OCI-LY1 (cell line): Measurements from ENCODE around the gene SPATA20.

Experiments used
- H2AFZ ChIP-seq: fragments of 200-600 bp; sonication (generic), shearing (Covaris generic); 2 replicates; pipeline ENCODE4 v1.6.0; 2014; ENCODE audit warnings: antibody characterized with exemption, mild to moderate bottlenecking, low read length
- H3F3A ChIP-seq: fragments of 200-600 bp; sonication (generic), shearing (Covaris generic); 2 replicates; pipeline ENCODE4 v1.6.0; 2014; ENCODE audit warnings: mild to moderate bottlenecking, antibody characterized with exemption, low read length, moderate library complexity; ENCODE audit not compliant: insufficient read depth
- H3K27ac ChIP-seq: fragments of 200-600 bp; sonication (generic); 2 replicates; pipeline ENCODE4 v1.5.1; 2014; ENCODE audit warnings: low read length, mixed run types, mild to moderate bottlenecking, low read depth; ENCODE audit not compliant: poor library complexity, severe bottlenecking
- H3K27me3 ChIP-seq: fragments of 200-600 bp; sonication (generic); 2 replicates; pipeline ENCODE4 v1.6.0; 2014; ENCODE audit warnings: antibody characterized with exemption, mild to moderate bottlenecking, low read length, moderate library complexity; ENCODE audit not compliant: insufficient read depth
- H3K36me3 ChIP-seq: fragments of 200-600 bp; sonication (generic); 2 replicates; pipeline ENCODE4 v1.6.1; 2014; ENCODE audit warnings: mild to moderate bottlenecking, antibody characterized with exemption, low read length, moderate library complexity, mixed read lengths; ENCODE audit not compliant: insufficient read depth
- H3K4me1 ChIP-seq: fragments of 200-600 bp; sonication (generic); 2 replicates; pipeline ENCODE4 v1.5.1; 2014; ENCODE audit warnings: mild to moderate bottlenecking, low read length, moderate library complexity; ENCODE audit not compliant: insufficient read depth, severe bottlenecking
- H3K4me2 ChIP-seq: fragments of 200-600 bp; sonication (generic), shearing (Covaris generic); 2 replicates; pipeline ENCODE4 v1.6.1; 2014; ENCODE audit warnings: low read length
- H3K4me3 ChIP-seq: fragments of 200-600 bp; sonication (generic); 2 replicates; pipeline ENCODE4 v1.5.1; 2014; ENCODE audit warnings: low read length, low read depth, mild to moderate bottlenecking, mixed read lengths; ENCODE audit not compliant: poor library complexity, severe bottlenecking
- H3K79me2 ChIP-seq: fragments of 200-600 bp; shearing (Covaris generic); 2 replicates; pipeline ENCODE4 v1.6.1; 2016; ENCODE audit warnings: mixed run types, low read length, mixed read lengths; ENCODE audit not compliant: insufficient read depth
- H3K9ac ChIP-seq: fragments of 200-600 bp; sonication (generic), shearing (Covaris generic); 2 replicates; pipeline ENCODE4 v1.6.1; 2014; ENCODE audit warnings: mild to moderate bottlenecking, low read length, mixed read lengths
- H3K9me2 ChIP-seq: fragments of 200-600 bp; sonication (generic), shearing (Covaris generic); 2 replicates; pipeline ENCODE4 v1.6.1; 2014; ENCODE audit warnings: low read depth, mild to moderate bottlenecking, low read length, mixed read lengths
- H3K9me3 ChIP-seq: fragments of 200-600 bp; shearing (Covaris generic); 2 replicates; pipeline ENCODE4 v1.6.1; 2014; ENCODE audit warnings: low read length, mixed read lengths
- H4K20me1 ChIP-seq: fragments of 200-600 bp; sonication (generic), shearing (Covaris generic); 2 replicates; pipeline ENCODE4 v1.6.0; 2016; ENCODE audit warnings: mild to moderate bottlenecking, low read length; ENCODE audit not compliant: insufficient read depth
- EZH2 ChIP-seq: fragments of 200-600 bp; sonication (generic), shearing (Covaris generic); IDR thresholded peaks from 2 replicates; pipeline ENCODE4 v1.8.0; 2017; ENCODE audit warnings: borderline replicate concordance, mixed run types, mild to moderate bottlenecking, antibody characterized with exemption, low read length, moderate library complexity, mixed read lengths
- TF ChIP-seq, protein P1 (sequence below): fragments of 200-600 bp; sonication (generic), shearing (Covaris generic); IDR thresholded peaks from 2 replicates; pipeline ENCODE4 v1.5.1; 2017; ENCODE audit warnings: mild to moderate bottlenecking, antibody characterized with exemption, low read length, moderate library complexity, mixed read lengths

The SPATA20 gene

DNA sequence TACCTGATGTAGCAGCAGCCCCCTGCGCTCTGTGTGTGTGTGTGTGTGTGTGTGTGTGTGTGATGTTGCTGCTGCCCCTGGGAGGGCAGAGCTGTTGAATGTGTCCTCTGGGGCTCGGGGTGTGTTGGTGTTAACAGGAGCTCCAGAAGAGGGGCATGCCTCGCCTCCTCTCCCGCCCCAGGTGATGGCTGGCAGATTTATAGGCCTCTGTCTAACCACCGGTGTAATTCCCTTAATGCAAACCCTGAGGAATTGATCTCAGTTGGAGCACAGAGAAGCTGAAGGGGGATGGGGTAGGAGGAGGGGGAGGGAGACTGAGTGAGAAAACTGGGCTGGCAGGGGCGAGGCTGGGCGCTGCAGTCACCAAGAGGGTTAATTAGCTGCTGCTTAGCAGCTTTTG lies 23.6 kb downstream of the SPATA20 start:
- no peaks in the 10 kb centered on the region for H4K20me1 ChIP-seq
- H3K4me2 ChIP-seq: no peak overlapping the region
- H2AFZ ChIP-seq: no peak overlapping the region
- H3K4me1 ChIP-seq: no peaks in the 10 kb centered on the region
- H3K4me3 ChIP-seq: no peak overlapping the region
- no peaks in the 10 kb centered on the region for H3K9me2 ChIP-seq
- peaks cover 3% of the 10 kb centered on the region; the same call in 1 of the 2 replicates for H3K27me3 ChIP-seq
- no peaks in the 10 kb centered on the region for H3K36me3 ChIP-seq
- H3F3A ChIP-seq: no peaks in the 10 kb centered on the region
- H3K79me2 ChIP-seq: no peaks in the 10 kb centered on the region
- TF ChIP-seq, protein P1, sequence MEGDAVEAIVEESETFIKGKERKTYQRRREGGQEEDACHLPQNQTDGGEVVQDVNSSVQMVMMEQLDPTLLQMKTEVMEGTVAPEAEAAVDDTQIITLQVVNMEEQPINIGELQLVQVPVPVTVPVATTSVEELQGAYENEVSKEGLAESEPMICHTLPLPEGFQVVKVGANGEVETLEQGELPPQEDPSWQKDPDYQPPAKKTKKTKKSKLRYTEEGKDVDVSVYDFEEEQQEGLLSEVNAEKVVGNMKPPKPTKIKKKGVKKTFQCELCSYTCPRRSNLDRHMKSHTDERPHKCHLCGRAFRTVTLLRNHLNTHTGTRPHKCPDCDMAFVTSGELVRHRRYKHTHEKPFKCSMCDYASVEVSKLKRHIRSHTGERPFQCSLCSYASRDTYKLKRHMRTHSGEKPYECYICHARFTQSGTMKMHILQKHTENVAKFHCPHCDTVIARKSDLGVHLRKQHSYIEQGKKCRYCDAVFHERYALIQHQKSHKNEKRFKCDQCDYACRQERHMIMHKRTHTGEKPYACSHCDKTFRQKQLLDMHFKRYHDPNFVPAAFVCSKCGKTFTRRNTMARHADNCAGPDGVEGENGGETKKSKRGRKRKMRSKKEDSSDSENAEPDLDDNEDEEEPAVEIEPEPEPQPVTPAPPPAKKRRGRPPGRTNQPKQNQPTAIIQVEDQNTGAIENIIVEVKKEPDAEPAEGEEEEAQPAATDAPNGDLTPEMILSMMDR: no peak
- no peak for TF ChIP-seq EZH2
- no peak overlapping the region for H3K9ac ChIP-seq
- no peak overlapping the region for H3K27ac ChIP-seq
- H3K9me3 ChIP-seq: no peaks in the 10 kb centered on the region

DNA sequence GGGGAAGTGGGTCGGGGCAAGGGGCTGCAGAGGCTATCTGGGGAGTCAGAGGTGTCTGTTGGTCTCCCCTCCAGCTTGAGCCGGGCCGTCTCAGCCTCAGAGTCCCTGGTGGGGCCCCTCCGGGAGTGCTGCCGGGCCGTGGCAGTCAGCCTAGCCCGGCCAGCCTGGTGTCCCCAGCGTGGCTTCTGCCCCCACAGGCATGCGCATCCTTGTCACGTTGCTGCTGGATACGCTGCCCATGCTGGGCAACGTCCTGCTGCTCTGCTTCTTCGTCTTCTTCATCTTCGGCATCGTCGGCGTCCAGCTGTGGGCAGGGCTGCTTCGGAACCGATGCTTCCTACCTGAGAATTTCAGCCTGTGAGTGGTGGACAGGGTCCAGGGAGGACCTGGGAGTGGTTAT lies 24.7 kb downstream of the SPATA20 start:
- no peak overlapping the region for H3K9ac ChIP-seq
- peaks cover 3% of the 10 kb centered on the region; the same call in 1 of the 2 replicates for H3K27me3 ChIP-seq

DNA sequence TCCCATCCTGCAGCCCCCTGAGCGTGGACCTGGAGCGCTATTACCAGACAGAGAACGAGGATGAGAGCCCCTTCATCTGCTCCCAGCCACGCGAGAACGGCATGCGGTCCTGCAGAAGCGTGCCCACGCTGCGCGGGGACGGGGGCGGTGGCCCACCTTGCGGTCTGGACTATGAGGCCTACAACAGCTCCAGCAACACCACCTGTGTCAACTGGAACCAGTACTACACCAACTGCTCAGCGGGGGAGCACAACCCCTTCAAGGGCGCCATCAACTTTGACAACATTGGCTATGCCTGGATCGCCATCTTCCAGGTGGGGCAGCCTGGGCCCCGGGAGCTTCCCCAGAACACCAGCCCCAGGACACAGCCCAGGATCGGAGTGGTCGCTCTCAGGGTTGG lies 25.6 kb downstream of the SPATA20 start:
- H3K27ac ChIP-seq: no peak overlapping the region
- no peak overlapping the region for H3K9ac ChIP-seq

More for the DNA sequence above, 24.7 kb downstream of the SPATA20 start:
- no peak overlapping the region for H2AFZ ChIP-seq
- no peaks in the 10 kb centered on the region for H3K36me3 ChIP-seq
- no peaks in the 10 kb centered on the region for H3K4me1 ChIP-seq
- H3F3A ChIP-seq: no peaks in the 10 kb centered on the region
- no peak overlapping the region for H3K4me3 ChIP-seq
- H3K9me3 ChIP-seq: no peaks in the 10 kb centered on the region
- no peak overlapping the region for H3K27ac ChIP-seq
- no peaks in the 10 kb centered on the region for H3K79me2 ChIP-seq
- H3K4me2 ChIP-seq: no peak overlapping the region
- no peaks in the 10 kb centered on the region for H4K20me1 ChIP-seq
- TF ChIP-seq, protein P1: no peak
- TF ChIP-seq EZH2: no peak
- no peaks in the 10 kb centered on the region for H3K9me2 ChIP-seq

More for the DNA sequence above, 25.6 kb downstream of the SPATA20 start:
- Histone ChIP-seq H4K20me1 (no peaks in the 10 kb centered on the region), H2AFZ (no peak overlapping the region), H3K9me2 (no peaks in the 10 kb centered on the region), H3K27me3 (peaks cover 3% of the 10 kb centered on the region; the same call in 1 of the 2 replicates), H3K4me3 (no peak overlapping the region), H3K9me3 (no peaks in the 10 kb centered on the region), H3F3A (no peaks in the 10 kb centered on the region), H3K79me2 (no peaks in the 10 kb centered on the region), H3K4me1 (no peaks in the 10 kb centered on the region), H3K36me3 (no peaks in the 10 kb centered on the region), H3K4me2 (no peak overlapping the region)
- no peak for TF ChIP-seq EZH2
- TF ChIP-seq, protein P1: no peak
